HG02885 (cell line): Measurements from ENCODE around the gene IPO5.

Source experiments
- ATAC-seq: cut with Tn5 transposase; IDR thresholded peaks from one replicate; pipeline ENCODE4 v1.9.1; 2021; ENCODE audit warnings: mild to moderate bottlenecking; ENCODE audit not compliant: unreplicated experiment, poor library complexity

The IPO5 gene

GRCh38 chr13:98048265-98048664, 94.8 kb downstream of the IPO5 start:
- no peak for ATAC-seq

- no peak for ATAC-seq
Measured at GRCh38 chr13:98050041-98050466, 96.6 kb downstream of the IPO5 start.

- ATAC-seq: no peak
Measured at GRCh38 chr13:98052412-98052811, 98.9 kb downstream of the IPO5 start.

- no peak for ATAC-seq
Measured at GRCh38 chr13:98054301-98054700, 100.8 kb downstream of the IPO5 start.

- ATAC-seq: no peak
Measured at GRCh38 chr13:98055623-98056022, 102.1 kb downstream of the IPO5 start.

GRCh38 chr13:98056839-98057410, 103.5 kb downstream of the IPO5 start:
- no peak for ATAC-seq

GRCh38 chr13:98059276-98059675, 105.8 kb downstream of the IPO5 start:
- ATAC-seq: no peak

- no peak for ATAC-seq
Measured at GRCh38 chr13:98060282-98060681, 106.8 kb downstream of the IPO5 start.

GRCh38 chr13:98065468-98065867, 112.0 kb downstream of the IPO5 start:
- no peak for ATAC-seq

- no peak for ATAC-seq
Measured at GRCh38 chr13:98066636-98067035, 113.2 kb downstream of the IPO5 start.

- no peak for ATAC-seq
Measured at GRCh38 chr13:98068521-98068920, 115.0 kb downstream of the IPO5 start.

- no peak for ATAC-seq
Measured at GRCh38 chr13:98069985-98070384, 116.5 kb downstream of the IPO5 start.

- no peak for ATAC-seq
Measured at GRCh38 chr13:98071316-98071715, 117.8 kb downstream of the IPO5 start.

GRCh38 chr13:98072476-98072875, 119.0 kb downstream of the IPO5 start:
- ATAC-seq: no peak
